Spinal cord (tissue), 10 donors: Measurements from ENCODE around the gene EFNA5. TPM values are rescaled to one million over a fixed set of nuclear protein-coding genes. Genes with fewer than 3 reads are reported as not detected.

ENCODE experiments used
- DNase-seq, 6 donors: peaks; one replicate each; pipeline versions ENCODE4 v3.0.0 to v3.0.0-alpha.2; 2013 to 2015; ENCODE audit warnings: low spot score in 6 of 6, low read depth in 4 of 6
- H3K27ac ChIP-seq: one replicate; pipeline ENCODE4 v1.5.1; 2013; ENCODE audit warnings: low read depth, low read length, control low read depth
- H3K27me3 ChIP-seq: one replicate; pipeline ENCODE4 v1.6.1; 2013; ENCODE audit warnings: low read length; ENCODE audit not compliant: control insufficient read depth, insufficient read depth
- H3K36me3 ChIP-seq: one replicate; pipeline ENCODE4 v1.6.1; 2013; ENCODE audit warnings: low read length; ENCODE audit not compliant: control insufficient read depth, insufficient read depth
- H3K4me1 ChIP-seq: one replicate; pipeline ENCODE4 v1.6.1; 2013; ENCODE audit warnings: low read length; ENCODE audit not compliant: control insufficient read depth, insufficient read depth
- H3K4me3 ChIP-seq: one replicate; pipeline ENCODE4 v1.5.1; 2013; ENCODE audit warnings: low read depth, low read length, control low read depth
- H3K9me3 ChIP-seq: one replicate; pipeline ENCODE4 v1.6.1; 2013; ENCODE audit warnings: low read length; ENCODE audit not compliant: control insufficient read depth, insufficient read depth
- WGBS: methylation state at CpG from one replicate; pipeline ENCODE4 v1.1.5; 2013; ENCODE audit warnings: missing lambda C conversion rate; ENCODE audit not compliant: insufficient coverage; 5-methylcytosine and 5-hydroxymethylcytosine counted together
- polyA plus RNA-seq, 2 donors: library from polyadenylated mRNA; unstranded; fragments of 120-200 nt; gene quantifications; one replicate each; pipeline ENCODE4 v1.2.1, GENCODE V29; 2013; ENCODE audit not compliant: insufficient read length in 2 of 2
- total RNA-seq, 2 donors: library from RNA; depleted of rRNA in 1 of 2; stranded (reverse); fragments of 120-200 nt in 1 of 2; fragments of >200 nt in 1 of 2; gene quantifications; one replicate each; pipeline versions ENCODE4 v1.2.3 to v1.2.4, GENCODE V29; 2013 to 2014
- donor health status: healthy.

EFNA5 gene
- total and polyA plus RNA-seq, 4 donors, result 11.7 to 17.7 (median 17.1) TPM

- no peaks in the 10 kb centered on the region for H3K9me3 ChIP-seq
- H3K4me3 ChIP-seq, result peak overlapping the region; percentile 46
- peak in 2 of 6 donors; percentile 51 to 58 for DNase-seq
- no peaks in the 10 kb centered on the region for H3K27me3 ChIP-seq
- H3K36me3 ChIP-seq, result no peaks in the 10 kb centered on the region
- 47% methylated on average over 11 of the region's 14 CpGs for WGBS
- peaks cover 8% of the 10 kb centered on the region for H3K4me1 ChIP-seq
- H3K27ac ChIP-seq, result no peak overlapping the region
Observed at GRCh38 chr5:107570805-107571531, 99.8 kb downstream of the EFNA5 start.

DNA sequence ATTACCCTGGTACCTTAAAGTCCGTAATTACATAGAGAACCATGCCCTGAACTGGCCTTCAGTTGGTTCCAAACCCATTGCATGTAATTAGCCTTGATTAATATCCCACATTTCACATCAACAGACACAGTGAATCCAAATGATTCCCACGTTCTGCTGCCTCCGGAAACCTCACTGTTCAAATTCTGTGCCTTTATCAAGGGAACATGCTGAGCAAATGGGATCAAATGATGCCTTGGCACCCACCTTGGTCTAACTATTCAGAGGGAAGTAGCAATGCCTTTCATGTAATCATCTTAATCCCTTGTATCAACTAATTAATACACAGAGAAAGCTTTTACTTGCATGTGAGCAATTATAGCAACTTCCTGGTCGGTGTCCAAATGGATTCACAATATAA is 100.6 kb downstream of the EFNA5 start:
- H3K9me3 ChIP-seq, result no peaks in the 10 kb centered on the region
- WGBS, result 37% methylated on average over 3 of the region's 4 CpGs
- H3K27ac ChIP-seq, result no peak overlapping the region
- H3K4me1 ChIP-seq, result peaks cover 11% of the 10 kb centered on the region
- H3K4me3 ChIP-seq, result no peak overlapping the region
- no peaks in the 10 kb centered on the region for H3K36me3 ChIP-seq
- no peaks in the 10 kb centered on the region for H3K27me3 ChIP-seq
- DNase-seq, result peak in 2 of 6 donors; percentile 54 to 61

DNA sequence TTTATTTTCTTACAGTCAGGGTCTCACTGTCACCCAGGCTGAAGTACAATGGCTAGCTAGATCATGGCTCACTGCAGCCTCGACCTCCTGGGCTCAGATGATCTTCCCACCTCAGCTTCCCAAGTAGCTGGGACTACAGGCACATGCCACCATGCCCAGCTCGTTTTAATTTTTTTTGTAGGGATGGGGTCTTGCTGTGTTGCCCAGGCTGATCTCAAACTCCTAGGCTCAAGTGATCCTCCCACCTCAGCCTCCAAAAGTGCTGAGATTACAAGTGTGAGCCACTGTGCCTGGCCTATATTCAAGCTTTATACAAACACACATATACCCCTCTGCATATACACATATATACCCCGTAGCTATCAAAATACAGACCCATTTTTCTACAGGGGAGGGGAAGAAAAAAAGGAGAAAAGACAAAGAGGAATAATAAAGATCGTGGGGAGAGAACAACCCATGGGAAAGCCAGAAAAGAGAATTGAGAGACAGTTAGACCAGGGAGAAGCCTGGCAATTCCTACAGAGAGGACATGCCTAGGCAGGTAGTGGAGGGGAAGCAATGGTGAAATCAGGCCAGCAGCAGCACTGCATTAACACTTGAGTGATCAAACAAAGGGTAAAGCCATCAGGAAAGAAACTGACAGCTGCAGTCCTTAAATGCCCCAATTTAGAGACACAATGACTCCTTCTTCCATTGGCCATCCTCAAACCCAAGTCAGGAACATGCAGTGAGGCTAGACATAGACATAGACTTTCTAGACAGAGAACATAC is 102.7 kb downstream of the EFNA5 start:
- WGBS, result 83% methylated on average over 2 of the region's 4 CpGs

DNA sequence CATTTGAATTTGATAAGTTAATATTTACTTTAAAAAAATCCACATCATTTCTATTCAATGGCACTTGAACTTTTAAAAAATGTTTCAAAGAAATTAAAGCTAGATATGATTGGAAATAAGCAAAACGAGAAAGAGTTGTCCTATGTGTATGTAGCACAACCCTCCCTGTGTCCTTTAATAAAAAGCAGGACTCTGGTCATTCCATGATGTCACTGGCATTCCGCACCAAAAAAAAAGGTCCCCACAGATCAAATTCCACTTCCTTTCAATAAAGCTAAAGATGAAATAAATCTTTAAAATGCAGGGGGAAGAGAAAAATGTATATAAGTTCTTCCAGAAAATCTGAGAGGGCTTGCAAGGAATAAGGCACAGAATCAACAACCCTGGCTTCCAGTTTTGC is 103.8 kb downstream of the EFNA5 start:
- no CpG with 5 or more reads among the region's 2 CpGs for WGBS
- Histone ChIP-seq H3K27ac (no peak overlapping the region), H3K36me3 (no peaks in the 10 kb centered on the region), H3K4me1 (peaks cover 9% of the 10 kb centered on the region), H3K4me3 (no peak overlapping the region), H3K27me3 (no peaks in the 10 kb centered on the region), H3K9me3 (no peaks in the 10 kb centered on the region)
- DNase-seq, result no peak

More for the DNA sequence above, 102.7 kb downstream of the EFNA5 start:
- no peak for DNase-seq
- Histone ChIP-seq H3K27me3 (no peaks in the 10 kb centered on the region), H3K4me3 (no peak overlapping the region), H3K4me1 (peaks cover 11% of the 10 kb centered on the region), H3K27ac (no peak overlapping the region), H3K36me3 (no peaks in the 10 kb centered on the region), H3K9me3 (no peaks in the 10 kb centered on the region)

DNA sequence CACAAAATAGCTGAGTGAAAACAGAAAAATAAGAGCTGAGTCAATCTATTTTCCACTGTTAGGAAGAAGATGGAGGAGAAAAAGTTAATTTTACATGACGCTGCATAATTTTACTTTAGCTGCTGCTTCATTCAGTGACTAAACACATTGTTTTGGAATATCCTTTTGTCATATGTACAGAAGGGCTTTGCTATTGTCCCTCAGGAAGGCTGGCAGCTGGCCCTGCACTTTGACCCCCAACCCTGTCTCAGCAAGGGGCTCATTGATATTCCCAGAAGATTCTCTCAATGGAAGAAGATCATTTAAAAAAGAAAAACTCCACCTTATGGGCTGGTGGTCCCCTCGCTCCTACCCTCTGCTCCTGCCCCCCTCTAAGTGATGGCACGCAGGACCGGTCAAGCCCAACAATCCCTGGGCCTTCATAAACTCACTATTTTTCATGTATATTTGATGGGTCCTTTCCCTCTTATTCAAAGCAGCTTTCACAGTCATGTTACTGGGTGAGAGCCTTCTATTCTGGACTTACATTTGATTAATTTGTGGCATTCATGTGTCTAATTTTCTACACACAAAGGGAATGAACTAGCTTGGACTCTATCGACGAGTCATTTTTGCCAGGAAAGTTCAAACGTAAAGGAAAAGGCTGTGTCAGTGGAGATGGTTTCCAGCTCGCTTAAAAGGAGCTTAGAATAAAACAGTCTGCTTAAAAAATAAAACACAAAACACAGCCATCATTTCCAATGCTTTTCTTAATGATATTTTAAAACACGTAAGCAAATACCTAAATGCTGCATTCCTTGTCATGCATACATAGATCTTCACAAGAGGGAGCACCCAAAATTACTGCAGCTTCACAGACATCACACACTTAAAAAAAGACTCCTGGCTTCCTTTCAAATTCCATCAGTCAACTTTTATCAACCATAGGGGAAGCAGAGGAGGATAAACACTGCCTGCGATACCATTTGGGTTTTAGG is 104.7 kb downstream of the EFNA5 start:
- WGBS, result 43% methylated on average over 1 of the region's 10 CpGs
- no peak overlapping the region for H3K4me3 ChIP-seq
- no peaks in the 10 kb centered on the region for H3K27me3 ChIP-seq
- peaks cover 7% of the 10 kb centered on the region for H3K4me1 ChIP-seq
- no peaks in the 10 kb centered on the region for H3K9me3 ChIP-seq
- DNase-seq, result no peak
- H3K36me3 ChIP-seq, result no peaks in the 10 kb centered on the region
- H3K27ac ChIP-seq, result no peak overlapping the region

GRCh38 chr5:107564931-107565372 is 105.8 kb downstream of the EFNA5 start:
- Histone ChIP-seq H3K9me3 (no peaks in the 10 kb centered on the region), H3K4me3 (no peak overlapping the region), H3K27me3 (no peaks in the 10 kb centered on the region), H3K36me3 (no peaks in the 10 kb centered on the region), H3K4me1 (peaks cover 4% of the 10 kb centered on the region), H3K27ac (no peak overlapping the region)
- WGBS, result no CpG with 5 or more reads among the region's 4 CpGs
- no peak for DNase-seq

GRCh38 chr5:107563959-107564544 is 106.7 kb downstream of the EFNA5 start:
- Histone ChIP-seq H3K4me1 (peaks cover 4% of the 10 kb centered on the region), H3K27me3 (no peaks in the 10 kb centered on the region), H3K36me3 (no peaks in the 10 kb centered on the region), H3K9me3 (no peaks in the 10 kb centered on the region), H3K4me3 (no peak overlapping the region), H3K27ac (no peak overlapping the region)
- WGBS, result no CpG with 5 or more reads among the region's 3 CpGs
- no peak for DNase-seq

DNA sequence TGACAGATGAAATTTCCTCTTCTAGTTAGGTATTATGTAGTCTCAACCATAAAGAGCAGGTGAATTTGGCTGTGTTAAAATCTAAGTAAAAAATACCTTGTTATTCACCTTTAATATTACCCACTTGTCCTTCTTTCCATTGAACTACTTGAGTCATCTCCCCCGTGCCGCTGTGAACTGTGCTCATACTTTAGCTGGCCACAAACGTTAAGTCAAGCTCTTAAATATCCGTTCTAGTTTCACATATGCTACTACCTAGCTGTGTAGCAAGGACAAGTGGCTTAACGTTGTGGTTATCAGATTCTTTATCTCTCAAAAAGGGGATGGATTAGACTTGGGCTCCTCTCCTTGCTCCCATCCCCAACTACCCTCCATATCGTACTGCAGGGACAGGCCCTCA is 110.4 kb downstream of the EFNA5 start:
- Histone ChIP-seq H3K4me3 (no peak overlapping the region), H3K36me3 (no peaks in the 10 kb centered on the region), H3K4me1 (no peaks in the 10 kb centered on the region), H3K27ac (no peak overlapping the region), H3K27me3 (no peaks in the 10 kb centered on the region), H3K9me3 (no peaks in the 10 kb centered on the region)
- 83% methylated on average over 4 of the region's 6 CpGs for WGBS
- no peak for DNase-seq

DNA sequence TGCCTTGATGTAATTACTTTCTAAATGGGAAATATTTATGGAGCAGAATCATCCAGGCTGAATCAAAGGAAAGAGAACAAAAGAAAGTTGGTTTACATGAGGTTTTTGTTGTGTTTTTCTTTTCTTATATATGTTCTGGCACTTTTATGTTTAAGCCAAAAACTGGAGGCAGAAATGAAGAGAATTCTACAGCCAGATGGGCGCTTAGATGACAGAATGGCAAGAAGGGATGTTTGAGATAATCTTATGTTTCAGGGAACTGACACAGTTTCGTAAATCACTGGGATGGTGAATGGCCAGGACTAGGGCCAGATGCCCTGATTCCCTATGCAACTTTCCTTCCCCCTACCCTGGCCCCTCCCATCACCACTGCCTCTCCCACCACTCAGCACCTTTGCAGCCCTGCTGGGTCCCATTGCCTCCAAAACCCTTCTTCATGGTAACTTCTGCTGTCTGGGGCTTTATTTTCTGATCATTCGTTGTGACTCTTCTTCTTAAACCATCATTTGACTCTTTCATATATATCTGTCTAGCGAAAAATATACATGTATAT is 111.8 kb downstream of the EFNA5 start:
- no CpG with 5 or more reads among the region's 4 CpGs for WGBS
- Histone ChIP-seq H3K27me3 (no peaks in the 10 kb centered on the region), H3K27ac (no peak overlapping the region), H3K36me3 (no peaks in the 10 kb centered on the region), H3K4me1 (no peaks in the 10 kb centered on the region), H3K4me3 (no peak overlapping the region), H3K9me3 (no peaks in the 10 kb centered on the region)
- DNase-seq, result peak in 1 of 6 donors; percentile 59
